Left ventricle myocardium inferior (tissue), 1 donor: ENCODE results near the gene KLK5. TPM values are rescaled to one million over a fixed set of nuclear protein-coding genes. Genes with fewer than 3 reads are reported as not detected.

Source experiments
- DNase-seq: peaks from one replicate; pipeline ENCODE4 v3.0.0-alpha.2; 2020
- H3K27ac ChIP-seq: fragments of 200-600 bp; replicated peaks from 2 replicates; pipeline ENCODE4 v1.8.0; 2021
- H3K27me3 ChIP-seq: fragments of 200-600 bp; 2 replicates; pipeline ENCODE4 v1.8.0; 2021; ENCODE audit warnings: low read depth
- H3K36me3 ChIP-seq: fragments of 200-600 bp; 2 replicates; pipeline ENCODE4 v1.8.0; 2021
- H3K4me1 ChIP-seq: fragments of 200-600 bp; 2 replicates; pipeline ENCODE4 v1.8.0; 2021
- H3K4me3 ChIP-seq: fragments of 200-600 bp; 2 replicates; pipeline ENCODE4 v1.8.0; 2021; ENCODE audit warnings: mild to moderate bottlenecking, moderate library complexity
- H3K9me3 ChIP-seq: fragments of 200-600 bp; replicated peaks from 2 replicates; pipeline ENCODE4 v1.8.0; 2021
- CTCF ChIP-seq: fragments of 200-600 bp; IDR thresholded peaks from 2 replicates; pipeline ENCODE4 v1.8.0; 2021; ENCODE audit warnings: antibody characterized with exemption, mild to moderate bottlenecking, borderline replicate concordance
- intact Hi-C: fragments of 100-400 bp; cut with micrococcal nuclease; formaldehyde crosslinking; loops from one replicate; pipeline ENCODE4 v1.11.0; 2022
- long read RNA-seq: library from polyadenylated mRNA; unstranded; transcript quantifications from one replicate; pipeline ENCODE4 v2.0.0, GENCODE V29; 2021
- total RNA-seq: library from RNA; stranded (reverse); fragmentation: NEBNext Ultra II Directional; extraction: Animal tissue kit (Norgen Biotek cat#: 25700); gene quantifications from one replicate; pipeline ENCODE4 v1.2.1, GENCODE V29; 2021
- donor health status: DM: no; HTN: yes; CAD: no; lungs with severe emphysema.

The KLK5 gene
- not detected for total RNA-seq
- long read RNA-seq: 0 reads

- Histone ChIP-seq H3K4me1 (no peaks in the 10 kb centered on the region), H3K27me3 (peaks cover 88% of the 10 kb centered on the region)
Observed at GRCh38 chr19:50952910-50953309, at the start of gene KLK5. Gene KLK5, minus strand, starts transcription at chr19:50953038. Its CDS starts 381 bp downstream, at chr19:50952657.

GRCh38 chr19:51002089-51002532 is 49.3 kb upstream of the KLK5 start:
- no peak for TF ChIP-seq CTCF
- intact Hi-C loops: no loop called here
- H3K27me3 ChIP-seq: peaks cover 97% of the 10 kb centered on the region
- no peaks in the 10 kb centered on the region for H3K36me3 ChIP-seq
- H3K4me1 ChIP-seq: no peaks in the 10 kb centered on the region
- no peak overlapping the region for H3K4me3 ChIP-seq
- no peak for DNase-seq
- H3K27ac ChIP-seq: no peak overlapping the region
- H3K9me3 ChIP-seq: no peaks in the 10 kb centered on the region

More at GRCh38 chr19:50952910-50953309, at the start of gene KLK5:
- no peaks in the 10 kb centered on the region for H3K36me3 ChIP-seq
- TF ChIP-seq CTCF: no peak
- DNase-seq: no peak
- intact Hi-C loops: no loop called here
- H3K9me3 ChIP-seq: no peaks in the 10 kb centered on the region
- no peak within 1 kb of the TSS for H3K27ac ChIP-seq
- no peak within 1 kb of the TSS for H3K4me3 ChIP-seq

GRCh38 chr19:51001515-51001914 is 48.7 kb upstream of the KLK5 start, which contains the start of gene KLK8:
Gene KLK8, minus strand, starts transcription at chr19:51001604. Its CDS starts 437 bp downstream, at chr19:51001167.
- peaks cover 91% of the 10 kb centered on the region for H3K27me3 ChIP-seq
- intact Hi-C loops: no loop called here
- H3K27ac ChIP-seq: no peak within 1 kb of the TSS
- TF ChIP-seq CTCF: no peak
- H3K9me3 ChIP-seq: no peaks in the 10 kb centered on the region
- H3K4me3 ChIP-seq: no peak within 1 kb of the TSS
- no peaks in the 10 kb centered on the region for H3K36me3 ChIP-seq
- DNase-seq: no peak
- no peaks in the 10 kb centered on the region for H3K4me1 ChIP-seq

- no peaks in the 10 kb centered on the region for H3K9me3 ChIP-seq
- no peaks in the 10 kb centered on the region for H3K4me1 ChIP-seq
- intact Hi-C loops: no loop called here
- no peak overlapping the region for H3K4me3 ChIP-seq
- no peaks in the 10 kb centered on the region for H3K36me3 ChIP-seq
- TF ChIP-seq CTCF: no peak
- H3K27ac ChIP-seq: no peak overlapping the region
- peaks cover 90% of the 10 kb centered on the region for H3K27me3 ChIP-seq
- no peak for DNase-seq
Observed at GRCh38 chr19:51000981-51001380, 48.1 kb upstream of the KLK5 start.

GRCh38 chr19:51000426-51000825 is 47.6 kb upstream of the KLK5 start:
- no peaks in the 10 kb centered on the region for H3K9me3 ChIP-seq
- H3K4me3 ChIP-seq: no peak overlapping the region
- no peak for TF ChIP-seq CTCF
- intact Hi-C loops: no loop called here
- H3K27me3 ChIP-seq: peaks cover 89% of the 10 kb centered on the region
- DNase-seq: no peak
- no peaks in the 10 kb centered on the region for H3K4me1 ChIP-seq
- H3K36me3 ChIP-seq: no peaks in the 10 kb centered on the region
- H3K27ac ChIP-seq: no peak overlapping the region
